ENCODE data around the gene INPP4B.

The INPP4B gene

GRCh38 chr4:142566777-142567176 is 279.3 kb downstream of the INPP4B start:
- no peak overlapping the region for H3K4me3 ChIP-seq (ENCODE audit: low read length)
- H3K36me3 ChIP-seq (ENCODE audit: control insufficient read depth, low read depth, low read length), result no peaks in the 10 kb centered on the region
- no peaks in the 10 kb centered on the region for H3K4me1 ChIP-seq (ENCODE audit: control insufficient read depth, low read depth, low read length)
- no peaks in the 10 kb centered on the region for H3K9me3 ChIP-seq (ENCODE audit: control insufficient read depth, low read depth, low read length)
- H3K9ac ChIP-seq (ENCODE audit: low read length), result no peak overlapping the region
- no peak overlapping the region for H3K27ac ChIP-seq (ENCODE audit: low read length)
- H3K27me3 ChIP-seq (ENCODE audit: control insufficient read depth, insufficient read depth, low read length), result no peaks in the 10 kb centered on the region

DNA sequence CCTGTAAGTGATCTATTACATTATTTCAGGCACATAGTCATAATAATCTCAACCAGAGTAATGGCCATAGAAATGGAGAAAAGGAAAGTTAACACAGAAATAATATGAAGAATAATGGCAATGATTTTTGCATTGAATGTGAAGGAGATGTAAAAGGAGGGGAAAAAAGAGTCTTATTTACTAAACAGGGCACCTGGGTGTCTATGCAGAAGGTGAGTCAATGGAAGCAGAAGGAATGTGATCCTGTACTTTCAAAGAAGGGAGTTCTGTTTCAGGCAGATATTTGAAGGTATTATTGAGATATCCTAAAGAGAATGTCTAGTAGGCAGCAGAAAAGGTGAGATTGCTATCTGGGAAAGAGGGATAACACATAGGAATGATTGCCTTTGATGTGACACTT is 279.9 kb downstream of the INPP4B start:
- H3K4me1 ChIP-seq (ENCODE audit: control insufficient read depth, low read depth, low read length), result no peaks in the 10 kb centered on the region
- H3K36me3 ChIP-seq (ENCODE audit: control insufficient read depth, low read depth, low read length), result no peaks in the 10 kb centered on the region
- H3K27ac ChIP-seq (ENCODE audit: low read length), result no peak overlapping the region
- H3K27me3 ChIP-seq (ENCODE audit: control insufficient read depth, insufficient read depth, low read length), result no peaks in the 10 kb centered on the region
- H3K9me3 ChIP-seq (ENCODE audit: control insufficient read depth, low read depth, low read length), result no peaks in the 10 kb centered on the region
- no peak overlapping the region for H3K4me3 ChIP-seq (ENCODE audit: low read length)
- no peak overlapping the region for H3K9ac ChIP-seq (ENCODE audit: low read length)

- no peak overlapping the region for H3K4me3 ChIP-seq (ENCODE audit: low read length)
- no peaks in the 10 kb centered on the region for H3K4me1 ChIP-seq (ENCODE audit: control insufficient read depth, low read depth, low read length)
- H3K9ac ChIP-seq (ENCODE audit: low read length), result no peak overlapping the region
- H3K9me3 ChIP-seq (ENCODE audit: control insufficient read depth, low read depth, low read length), result no peaks in the 10 kb centered on the region
- no peak overlapping the region for H3K27ac ChIP-seq (ENCODE audit: low read length)
- H3K36me3 ChIP-seq (ENCODE audit: control insufficient read depth, low read depth, low read length), result no peaks in the 10 kb centered on the region
- H3K27me3 ChIP-seq (ENCODE audit: control insufficient read depth, insufficient read depth, low read length), result no peaks in the 10 kb centered on the region
Observed at GRCh38 chr4:142565771-142566170, 280.3 kb downstream of the INPP4B start.

GRCh38 chr4:142563682-142564291 is 282.3 kb downstream of the INPP4B start:
- Histone ChIP-seq H3K27ac (ENCODE audit: low read length) (no peak overlapping the region), H3K9me3 (ENCODE audit: control insufficient read depth, low read depth, low read length) (no peaks in the 10 kb centered on the region), H3K36me3 (ENCODE audit: control insufficient read depth, low read depth, low read length) (no peaks in the 10 kb centered on the region), H3K4me1 (ENCODE audit: control insufficient read depth, low read depth, low read length) (no peaks in the 10 kb centered on the region), H3K27me3 (ENCODE audit: control insufficient read depth, insufficient read depth, low read length) (no peaks in the 10 kb centered on the region), H3K4me3 (ENCODE audit: low read length) (no peak overlapping the region), H3K9ac (ENCODE audit: low read length) (no peak overlapping the region)

DNA sequence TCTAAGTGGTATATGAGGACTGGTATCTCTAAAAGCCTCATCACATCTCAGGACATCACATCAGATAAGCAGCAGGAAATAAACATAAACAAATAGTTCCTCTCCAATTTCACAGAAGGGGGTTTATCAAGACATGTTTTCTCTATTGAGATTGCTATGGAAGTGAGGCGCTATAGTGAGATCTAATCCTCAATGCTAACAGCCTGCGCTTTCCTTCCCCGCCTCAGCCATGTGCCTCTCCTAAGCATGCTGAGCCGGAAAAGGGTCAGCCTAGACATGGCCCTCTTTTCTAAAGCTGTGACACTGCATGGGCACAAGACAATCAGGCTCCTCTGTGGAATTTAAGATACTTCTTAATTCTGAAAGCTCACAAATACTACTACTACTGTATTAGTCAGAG is 286.1 kb downstream of the INPP4B start:
- Histone ChIP-seq H3K27ac (ENCODE audit: low read length) (no peak overlapping the region), H3K9me3 (ENCODE audit: control insufficient read depth, low read depth, low read length) (no peaks in the 10 kb centered on the region), H3K4me1 (ENCODE audit: control insufficient read depth, low read depth, low read length) (no peaks in the 10 kb centered on the region), H3K9ac (ENCODE audit: low read length) (no peak overlapping the region), H3K4me3 (ENCODE audit: low read length) (no peak overlapping the region), H3K27me3 (ENCODE audit: control insufficient read depth, insufficient read depth, low read length) (no peaks in the 10 kb centered on the region), H3K36me3 (ENCODE audit: control insufficient read depth, low read depth, low read length) (no peaks in the 10 kb centered on the region)

DNA sequence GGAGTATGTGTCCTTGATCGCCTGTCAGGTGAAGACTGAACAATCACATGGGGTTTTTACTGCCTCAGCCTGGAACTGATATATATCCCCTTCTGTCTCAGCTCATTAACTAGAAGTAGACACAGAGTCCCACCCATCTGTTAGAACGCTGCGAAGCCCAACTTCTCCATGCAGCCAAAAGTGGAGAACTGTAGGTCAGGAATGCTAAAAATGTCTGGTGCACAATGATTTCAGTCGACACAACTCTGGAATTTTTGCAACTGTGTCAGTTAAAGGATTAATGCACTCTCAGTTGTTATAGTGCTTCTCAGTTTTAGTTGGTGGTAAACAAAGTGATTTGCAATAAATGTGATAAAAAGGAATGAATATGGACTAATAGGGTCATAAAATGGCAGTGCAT is 287.2 kb downstream of the INPP4B start:
- H3K9me3 ChIP-seq (ENCODE audit: control insufficient read depth, low read depth, low read length), result no peaks in the 10 kb centered on the region
- no peak overlapping the region for H3K27ac ChIP-seq (ENCODE audit: low read length)
- H3K4me3 ChIP-seq (ENCODE audit: low read length), result no peak overlapping the region
- no peaks in the 10 kb centered on the region for H3K4me1 ChIP-seq (ENCODE audit: control insufficient read depth, low read depth, low read length)
- no peak overlapping the region for H3K9ac ChIP-seq (ENCODE audit: low read length)
- H3K27me3 ChIP-seq (ENCODE audit: control insufficient read depth, insufficient read depth, low read length), result no peaks in the 10 kb centered on the region
- no peaks in the 10 kb centered on the region for H3K36me3 ChIP-seq (ENCODE audit: control insufficient read depth, low read depth, low read length)

DNA sequence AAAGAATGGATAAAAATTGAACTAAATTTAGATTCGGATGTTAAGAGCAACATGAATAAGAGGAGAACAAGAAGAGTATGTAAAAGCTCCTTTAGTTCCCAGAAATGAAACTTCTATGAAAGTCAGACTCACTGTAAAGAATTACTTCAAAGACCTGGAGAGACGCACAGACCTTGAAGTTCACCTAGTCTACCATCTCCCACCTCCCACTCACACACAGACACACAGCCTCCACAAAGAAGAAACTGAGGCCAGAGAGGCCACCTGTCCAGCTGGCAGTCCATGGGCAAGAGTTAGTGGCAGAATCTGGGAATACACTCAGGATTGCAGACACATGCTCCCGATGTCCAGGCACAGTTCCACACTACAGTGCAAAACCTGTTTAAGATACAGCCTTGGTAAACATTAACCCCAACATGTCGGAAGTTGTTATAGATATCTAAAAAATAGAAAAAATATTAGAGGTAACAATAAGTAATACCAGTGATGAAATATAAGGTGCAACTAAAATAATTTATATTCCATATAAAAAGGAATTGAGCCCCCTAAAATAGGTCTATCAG is 288.8 kb downstream of the INPP4B start:
- Histone ChIP-seq H3K9ac (ENCODE audit: low read length) (no peak overlapping the region), H3K27ac (ENCODE audit: low read length) (no peak overlapping the region), H3K4me3 (ENCODE audit: low read length) (no peak overlapping the region), H3K36me3 (ENCODE audit: control insufficient read depth, low read depth, low read length) (no peaks in the 10 kb centered on the region), H3K9me3 (ENCODE audit: control insufficient read depth, low read depth, low read length) (no peaks in the 10 kb centered on the region), H3K4me1 (ENCODE audit: control insufficient read depth, low read depth, low read length) (no peaks in the 10 kb centered on the region), H3K27me3 (ENCODE audit: control insufficient read depth, insufficient read depth, low read length) (no peaks in the 10 kb centered on the region)

- H3K27me3 ChIP-seq (ENCODE audit: control insufficient read depth, insufficient read depth, low read length), result no peaks in the 10 kb centered on the region
- H3K9ac ChIP-seq (ENCODE audit: low read length), result no peak overlapping the region
- no peaks in the 10 kb centered on the region for H3K4me1 ChIP-seq (ENCODE audit: control insufficient read depth, low read depth, low read length)
- no peaks in the 10 kb centered on the region for H3K36me3 ChIP-seq (ENCODE audit: control insufficient read depth, low read depth, low read length)
- H3K9me3 ChIP-seq (ENCODE audit: control insufficient read depth, low read depth, low read length), result no peaks in the 10 kb centered on the region
- no peak overlapping the region for H3K27ac ChIP-seq (ENCODE audit: low read length)
- H3K4me3 ChIP-seq (ENCODE audit: low read length), result no peak overlapping the region
Observed at GRCh38 chr4:142556570-142557238, 289.4 kb downstream of the INPP4B start.

GRCh38 chr4:142556048-142556447 is 290.1 kb downstream of the INPP4B start:
- Histone ChIP-seq H3K4me3 (ENCODE audit: low read length) (no peak overlapping the region), H3K27me3 (ENCODE audit: control insufficient read depth, insufficient read depth, low read length) (no peaks in the 10 kb centered on the region), H3K4me1 (ENCODE audit: control insufficient read depth, low read depth, low read length) (no peaks in the 10 kb centered on the region), H3K9ac (ENCODE audit: low read length) (no peak overlapping the region), H3K27ac (ENCODE audit: low read length) (no peak overlapping the region), H3K9me3 (ENCODE audit: control insufficient read depth, low read depth, low read length) (no peaks in the 10 kb centered on the region), H3K36me3 (ENCODE audit: control insufficient read depth, low read depth, low read length) (no peaks in the 10 kb centered on the region)

DNA sequence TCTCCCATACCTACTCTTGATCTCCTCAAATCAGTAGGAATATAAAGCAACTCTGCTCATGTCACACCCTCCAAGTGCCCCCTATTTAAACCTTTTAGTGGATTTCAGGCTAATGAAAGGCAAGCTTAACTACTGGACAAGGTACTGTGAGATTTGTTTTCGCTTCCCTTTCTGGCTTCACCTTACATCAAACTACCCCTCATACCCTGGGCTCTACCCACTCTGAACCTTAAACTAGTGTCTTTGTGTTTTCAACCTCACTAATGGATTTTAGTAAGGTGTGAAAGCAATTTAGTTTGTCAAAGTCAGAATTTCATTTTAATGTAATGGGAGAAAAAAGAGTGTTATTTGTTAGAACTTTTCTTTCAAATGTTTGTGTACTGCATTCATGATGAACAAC is 291.7 kb downstream of the INPP4B start:
- no peak overlapping the region for H3K27ac ChIP-seq (ENCODE audit: low read length)
- H3K4me3 ChIP-seq (ENCODE audit: low read length), result no peak overlapping the region
- no peak overlapping the region for H3K9ac ChIP-seq (ENCODE audit: low read length)
- no peaks in the 10 kb centered on the region for H3K27me3 ChIP-seq (ENCODE audit: control insufficient read depth, insufficient read depth, low read length)
- no peaks in the 10 kb centered on the region for H3K36me3 ChIP-seq (ENCODE audit: control insufficient read depth, low read depth, low read length)
- peaks cover 7% of the 10 kb centered on the region for H3K4me1 ChIP-seq (ENCODE audit: control insufficient read depth, low read depth, low read length)
- H3K9me3 ChIP-seq (ENCODE audit: control insufficient read depth, low read depth, low read length), result no peaks in the 10 kb centered on the region

GRCh38 chr4:142551517-142552305 is 294.4 kb downstream of the INPP4B start:
- H3K9ac ChIP-seq (ENCODE audit: low read length), result no peak overlapping the region
- H3K4me1 ChIP-seq (ENCODE audit: control insufficient read depth, low read depth, low read length), result peaks cover 10% of the 10 kb centered on the region
- H3K4me3 ChIP-seq (ENCODE audit: low read length), result no peak overlapping the region

More at GRCh38 chr4:142551517-142552305, 294.4 kb downstream of the INPP4B start:
- Histone ChIP-seq H3K9me3 (ENCODE audit: control insufficient read depth, low read depth, low read length) (no peaks in the 10 kb centered on the region), H3K27ac (ENCODE audit: low read length) (no peak overlapping the region), H3K27me3 (ENCODE audit: control insufficient read depth, insufficient read depth, low read length) (no peaks in the 10 kb centered on the region), H3K36me3 (ENCODE audit: control insufficient read depth, low read depth, low read length) (no peaks in the 10 kb centered on the region)

Measured in iPS-18a (cell line).